BLaER1 treated with 17β-estradiol and CSF1 and Interleukin-3, amounts not matched to agents 10 nM and 100 nM (cell line): Measurements from ENCODE around the gene LYSMD2.

ENCODE experiments used
- H3K27ac ChIP-seq, 11 experiments: shearing (Covaris generic); formaldehyde crosslinking; 2 replicates each; pipeline ENCODE4 v1.8.1; 2022
- H3K27me3 ChIP-seq, 11 experiments: shearing (Covaris generic); formaldehyde crosslinking; 2 replicates each; pipeline ENCODE4 v1.8.1; 2022
- H3K36me3 ChIP-seq, 11 experiments: shearing (Covaris generic); formaldehyde crosslinking; 2 replicates each; pipeline ENCODE4 v1.8.1; 2022
- H3K4me1 ChIP-seq, 10 experiments: shearing (Covaris generic); formaldehyde crosslinking; 2 replicates each; pipeline ENCODE4 v1.8.1; 2022
- H3K4me2 ChIP-seq, 11 experiments: shearing (Covaris generic); formaldehyde crosslinking; 2 replicates each; pipeline ENCODE4 v1.8.1; 2022
- H3K4me3 ChIP-seq, 10 experiments: shearing (Covaris generic); formaldehyde crosslinking; 2 replicates each; pipeline ENCODE4 v1.8.1; 2022
- H3K9ac ChIP-seq, 11 experiments: shearing (Covaris generic); formaldehyde crosslinking; 2 replicates each; pipeline ENCODE4 v1.8.1; 2022
- H3K9me3 ChIP-seq, 11 experiments: shearing (Covaris generic); formaldehyde crosslinking; replicated peaks in 1 of 11; 2 replicates each; pipeline ENCODE4 v1.8.1; 2022
- H4K20me1 ChIP-seq, 11 experiments: shearing (Covaris generic); formaldehyde crosslinking; 2 replicates each; pipeline ENCODE4 v1.8.1; 2022
- Cebpa-rat ChIP-seq, 11 experiments: shearing (Covaris generic); IDR thresholded peaks; 2 replicates each; pipeline ENCODE4 v1.8.1; 2022

Gene LYSMD2

DNA sequence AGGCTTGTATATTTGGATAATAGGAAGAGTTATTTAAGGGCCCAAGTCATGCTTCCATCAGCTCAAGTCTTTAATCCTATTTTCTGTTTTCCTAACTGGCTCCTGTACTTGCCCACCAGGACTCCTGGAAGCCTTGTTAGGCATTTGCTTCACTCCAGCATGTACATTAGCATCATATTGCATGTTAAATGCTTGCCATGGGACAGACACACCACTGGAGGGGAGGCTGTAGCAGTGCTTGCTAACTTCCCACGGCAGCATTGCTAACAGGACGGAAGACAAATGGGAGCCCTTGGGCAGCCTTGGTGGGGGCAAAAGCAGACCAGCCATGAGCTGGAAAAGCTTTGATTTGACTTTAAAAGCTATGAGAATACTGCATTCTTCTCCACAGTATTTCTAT lies 20.0 kb upstream of the LYSMD2 start:
- 0 out of 22 replicates have a peak, but pooled peaks cover 0 to 5% (median 0%) of the 10 kb centered on the region in 11 experiments for H3K27me3 ChIP-seq
- no peak overlapping the region for H3K4me3 ChIP-seq
- peaks cover 0 to 19% (median 0%) of the 10 kb centered on the region in 11 experiments; a peak in 9 of 22 replicates for H3K9me3 ChIP-seq
- peaks cover 0 to 19% (median 0%) of the 10 kb centered on the region in 11 experiments; a peak in 3 of 22 replicates for H4K20me1 ChIP-seq
- H3K4me2 ChIP-seq = peak overlapping the region in 5 of 11 experiments; percentile 63 to 95 (median 87); a peak in 9 of 22 replicates
- H3K9ac ChIP-seq = no peak overlapping the region
- H3K36me3 ChIP-seq = peaks cover 0 to 8% (median 0%) of the 10 kb centered on the region in 11 experiments; a peak in 3 of 22 replicates
- H3K27ac ChIP-seq = no peak overlapping the region
- TF ChIP-seq Cebpa-rat (IDR thresholded peaks at IDR 0.05) = no peak
- peaks cover 32 to 87% (median 70%) of the 10 kb centered on the region in 10 experiments for H3K4me1 ChIP-seq

- peaks cover 37 to 91% (median 75%) of the 10 kb centered on the region in 10 experiments for H3K4me1 ChIP-seq
- peaks cover 0 to 19% (median 0%) of the 10 kb centered on the region in 11 experiments; a peak in 9 of 22 replicates for H3K9me3 ChIP-seq
- peak in 6 of 11 experiments; percentile 30 to 65 (median 48); a peak in 6 of 22 replicates for TF ChIP-seq Cebpa-rat (IDR thresholded peaks at IDR 0.05)
- peaks cover 0 to 8% (median 0%) of the 10 kb centered on the region in 11 experiments; a peak in 3 of 22 replicates for H3K36me3 ChIP-seq
- H4K20me1 ChIP-seq = peaks cover 0 to 15% (median 0%) of the 10 kb centered on the region in 11 experiments; a peak in 3 of 22 replicates
- peak overlapping the region; percentile 56 to 95 (median 85) for H3K4me2 ChIP-seq
- peak overlapping the region in 8 of 11 experiments; percentile 48 to 77 (median 66); a peak in 15 of 22 replicates for H3K27ac ChIP-seq
- peak overlapping the region in 7 of 11 experiments; percentile 27 to 65 (median 50); a peak in 10 of 22 replicates for H3K9ac ChIP-seq
- peak overlapping the region in 5 of 10 experiments; percentile 15 to 45 (median 20); a peak in 7 of 20 replicates for H3K4me3 ChIP-seq
- 0 out of 22 replicates have a peak, but pooled peaks cover 0 to 5% (median 0%) of the 10 kb centered on the region in 11 experiments for H3K27me3 ChIP-seq
These were observed 19.0 kb upstream of the LYSMD2 start for GRCh38 chr15:51756482-51756881.

DNA sequence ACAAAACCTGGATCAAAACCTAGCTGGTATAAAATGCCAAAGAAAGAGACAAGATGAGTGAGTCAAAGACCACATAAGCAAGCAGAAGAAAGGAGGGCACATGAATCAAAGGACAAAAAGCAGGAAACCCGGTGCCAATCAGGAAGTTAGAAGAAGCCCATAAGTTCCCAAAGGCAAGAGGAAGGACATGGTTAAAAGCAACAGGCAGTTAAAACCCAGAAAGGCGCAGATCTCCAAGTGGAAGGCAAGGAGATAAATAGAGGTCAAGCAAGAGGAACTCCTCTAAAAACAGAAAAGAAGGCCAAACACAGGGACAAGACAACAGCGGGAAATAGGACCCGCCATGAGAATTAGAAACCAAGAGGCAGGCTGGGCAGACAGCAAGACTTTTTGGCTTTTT lies 18.3 kb upstream of the LYSMD2 start:
- peak overlapping the region in 5 of 10 experiments; percentile 15 to 45 (median 20); a peak in 8 of 20 replicates for H3K4me3 ChIP-seq

GRCh38 chr15:51754267-51754666 lies 16.8 kb upstream of the LYSMD2 start:
- H3K4me1 ChIP-seq = peaks cover 42 to 76% (median 65%) of the 10 kb centered on the region in 10 experiments
- peak overlapping the region in 1 of 10 experiments; percentile 10; a peak in 1 of 20 replicates for H3K4me3 ChIP-seq
- no peaks in the 10 kb centered on the region for H3K36me3 ChIP-seq
- peaks cover 0 to 13% (median 0%) of the 10 kb centered on the region in 11 experiments; a peak in 4 of 22 replicates for H3K27me3 ChIP-seq
- peaks cover 0 to 10% (median 0%) of the 10 kb centered on the region in 11 experiments; a peak in 4 of 22 replicates for H3K9me3 ChIP-seq
- H4K20me1 ChIP-seq = peaks cover 0 to 15% (median 0%) of the 10 kb centered on the region in 11 experiments; a peak in 3 of 22 replicates
- no peak overlapping the region for H3K9ac ChIP-seq
- H3K4me2 ChIP-seq = peak overlapping the region; percentile 10 to 98 (median 87)
- no peak overlapping the region for H3K27ac ChIP-seq
- TF ChIP-seq Cebpa-rat (IDR thresholded peaks at IDR 0.05) = no peak

More for the DNA sequence above, 18.3 kb upstream of the LYSMD2 start:
- Histone ChIP-seq H3K9ac (peak overlapping the region in 8 of 11 experiments; percentile 4 to 65 (median 44); a peak in 11 of 22 replicates), H3K4me1 (peaks cover 41 to 90% (median 75%) of the 10 kb centered on the region in 10 experiments), H3K36me3 (peaks cover 0 to 8% (median 0%) of the 10 kb centered on the region in 11 experiments; a peak in 3 of 22 replicates), H3K27me3 (peaks cover 0 to 5% (median 0%) of the 10 kb centered on the region in 11 experiments; a peak in 3 of 22 replicates), H3K27ac (peak overlapping the region in 9 of 11 experiments; percentile 13 to 77 (median 64); a peak in 15 of 22 replicates), H3K4me2 (peak overlapping the region; percentile 56 to 95 (median 85)), H3K9me3 (peaks cover 0 to 19% (median 0%) of the 10 kb centered on the region in 11 experiments; a peak in 9 of 22 replicates), H4K20me1 (peaks cover 0 to 15% (median 0%) of the 10 kb centered on the region in 11 experiments; a peak in 3 of 22 replicates)
- no peak for TF ChIP-seq Cebpa-rat (IDR thresholded peaks at IDR 0.05)

GRCh38 chr15:51752888-51753287 lies 15.4 kb upstream of the LYSMD2 start:
- Histone ChIP-seq H3K27ac (peak overlapping the region in 3 of 11 experiments; percentile 20 to 62 (median 46); a peak in 7 of 22 replicates), H4K20me1 (peaks cover 0 to 6% (median 0%) of the 10 kb centered on the region in 11 experiments; a peak in 3 of 22 replicates), H3K9me3 (peaks cover 0 to 10% (median 0%) of the 10 kb centered on the region in 11 experiments; a peak in 4 of 22 replicates), H3K27me3 (peaks cover 0 to 13% (median 0%) of the 10 kb centered on the region in 11 experiments; a peak in 4 of 22 replicates), H3K4me2 (peak overlapping the region; percentile 63 to 98 (median 92)), H3K4me1 (peaks cover 42 to 65% (median 57%) of the 10 kb centered on the region in 10 experiments), H3K9ac (peak overlapping the region in 4 of 11 experiments; percentile 76 to 81 (median 79); a peak in 6 of 22 replicates), H3K36me3 (no peaks in the 10 kb centered on the region), H3K4me3 (peak overlapping the region in 9 of 10 experiments; percentile 80 to 91 (median 84); a peak in 12 of 20 replicates)
- no peak for TF ChIP-seq Cebpa-rat (IDR thresholded peaks at IDR 0.05)

DNA sequence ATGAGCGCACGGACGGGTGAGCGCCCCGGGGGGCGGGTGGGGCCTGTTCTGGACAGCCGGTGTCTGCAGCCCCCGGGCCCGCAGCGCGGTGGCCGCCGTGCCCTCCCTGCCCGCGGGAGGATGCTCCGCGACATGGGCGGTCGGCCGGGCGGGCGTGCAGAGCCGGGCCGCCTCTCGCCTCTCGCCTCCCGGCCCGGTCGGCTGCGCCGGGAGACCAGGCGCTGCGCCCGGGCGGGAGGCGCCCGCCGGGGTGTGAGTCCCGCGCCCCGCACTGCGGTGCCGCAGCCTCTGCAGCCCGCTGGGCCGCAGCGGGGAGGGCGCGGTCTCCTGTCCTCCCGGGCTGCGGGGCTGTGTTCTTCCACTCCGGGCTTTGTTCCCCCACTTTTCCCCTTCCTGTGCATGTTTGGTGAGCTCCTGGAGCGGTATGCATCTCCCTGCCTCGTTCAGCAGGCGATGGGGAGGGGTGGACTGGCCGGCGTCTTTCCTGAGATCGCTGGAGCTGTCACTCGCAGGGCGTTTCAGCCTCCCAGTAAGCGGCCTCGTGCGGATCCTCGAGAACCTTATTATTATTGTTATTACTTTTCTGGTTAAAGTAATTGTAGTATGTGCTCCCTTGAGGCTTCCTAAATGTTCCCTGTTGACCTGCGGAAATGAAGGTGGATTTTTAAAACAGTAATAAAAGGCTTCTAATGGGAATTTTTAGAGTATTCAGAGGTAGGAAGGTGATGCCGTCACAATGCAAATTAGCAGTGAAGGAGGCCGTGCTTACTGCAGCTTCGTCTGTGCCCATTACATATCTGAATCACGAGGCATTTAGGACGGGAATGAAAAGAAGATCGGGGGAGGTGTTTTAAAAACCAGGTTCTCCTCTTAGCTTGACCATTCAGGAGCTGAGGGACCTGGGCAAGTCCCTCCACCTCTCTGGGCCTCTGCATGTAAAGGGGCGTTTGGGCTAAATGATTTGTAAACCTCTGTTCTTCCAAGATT lies 14.5 kb upstream of the LYSMD2 start:
- Histone ChIP-seq H3K4me3 (peak overlapping the region; percentile 80 to 91 (median 85)), H3K9ac (peak overlapping the region; percentile 68 to 81 (median 79)), H3K4me1 (peaks cover 42 to 56% (median 53%) of the 10 kb centered on the region in 10 experiments), H3K27me3 (peaks cover 0 to 13% (median 0%) of the 10 kb centered on the region in 11 experiments; a peak in 4 of 22 replicates), H3K4me2 (peak overlapping the region; percentile 63 to 98 (median 92)), H3K27ac (peak overlapping the region; percentile 20 to 64 (median 46); a peak in 18 of 22 replicates), H3K9me3 (peaks cover 0 to 10% (median 0%) of the 10 kb centered on the region in 11 experiments; a peak in 4 of 22 replicates), H3K36me3 (no peaks in the 10 kb centered on the region), H4K20me1 (peaks cover 0 to 6% (median 0%) of the 10 kb centered on the region in 11 experiments; a peak in 3 of 22 replicates)
- TF ChIP-seq Cebpa-rat (IDR thresholded peaks at IDR 0.05) = no peak

- Histone ChIP-seq H3K9me3 (peaks cover 0 to 10% (median 0%) of the 10 kb centered on the region in 11 experiments; a peak in 4 of 22 replicates), H3K36me3 (no peaks in the 10 kb centered on the region), H3K27ac (peak within 1 kb of the TSS; percentile 20 to 64 (median 46); a peak in 18 of 22 replicates), H3K4me1 (peaks cover 37 to 47% (median 44%) of the 10 kb centered on the region in 10 experiments), H3K4me2 (peak within 1 kb of the TSS; percentile 63 to 98 (median 92)), H3K27me3 (peaks cover 0 to 13% (median 0%) of the 10 kb centered on the region in 11 experiments; a peak in 4 of 22 replicates), H4K20me1 (peaks cover 0 to 6% (median 0%) of the 10 kb centered on the region in 11 experiments; a peak in 3 of 22 replicates), H3K9ac (peak within 1 kb of the TSS; percentile 68 to 81 (median 79)), H3K4me3 (peak within 1 kb of the TSS; percentile 80 to 91 (median 85))
- no peak for TF ChIP-seq Cebpa-rat (IDR thresholded peaks at IDR 0.05)
These were observed 13.6 kb upstream of the LYSMD2 start, which contains the start of gene TMOD2 for GRCh38 chr15:51750792-51751696. Gene TMOD2, plus strand, starts transcription at chr15:51751597. Its CDS starts 14,845 bp downstream, at chr15:51766442.
